ELF-1 (cell line): ENCODE measurements around the gene PRRX1.

Experiments used
- DNase-seq: peaks from one replicate; pipeline ENCODE4 v3.0.0-alpha.2; 2016; ENCODE audit warnings: low read depth, low spot score

PRRX1 gene

DNA sequence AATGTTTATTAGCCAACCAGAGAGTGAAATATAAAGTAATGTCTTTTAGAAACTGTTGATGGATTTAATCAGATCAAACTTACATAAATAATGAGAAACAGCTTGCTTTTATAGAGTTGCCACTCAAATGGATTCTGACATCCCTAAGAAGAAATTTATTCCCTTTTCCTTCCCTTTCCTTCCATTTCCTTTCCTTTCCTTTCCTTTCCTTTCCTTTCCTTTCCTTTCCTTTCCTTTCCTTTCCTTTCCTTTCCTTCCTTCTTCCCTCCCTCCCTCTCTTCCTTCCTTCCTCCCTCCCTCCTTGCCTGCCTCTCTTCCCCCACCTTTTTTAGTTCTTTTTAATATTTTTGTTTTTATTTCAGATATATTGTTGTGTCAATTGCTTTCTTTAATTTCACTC lies 27.3 kb downstream of the PRRX1 start:
- DNase-seq = no peak

DNA sequence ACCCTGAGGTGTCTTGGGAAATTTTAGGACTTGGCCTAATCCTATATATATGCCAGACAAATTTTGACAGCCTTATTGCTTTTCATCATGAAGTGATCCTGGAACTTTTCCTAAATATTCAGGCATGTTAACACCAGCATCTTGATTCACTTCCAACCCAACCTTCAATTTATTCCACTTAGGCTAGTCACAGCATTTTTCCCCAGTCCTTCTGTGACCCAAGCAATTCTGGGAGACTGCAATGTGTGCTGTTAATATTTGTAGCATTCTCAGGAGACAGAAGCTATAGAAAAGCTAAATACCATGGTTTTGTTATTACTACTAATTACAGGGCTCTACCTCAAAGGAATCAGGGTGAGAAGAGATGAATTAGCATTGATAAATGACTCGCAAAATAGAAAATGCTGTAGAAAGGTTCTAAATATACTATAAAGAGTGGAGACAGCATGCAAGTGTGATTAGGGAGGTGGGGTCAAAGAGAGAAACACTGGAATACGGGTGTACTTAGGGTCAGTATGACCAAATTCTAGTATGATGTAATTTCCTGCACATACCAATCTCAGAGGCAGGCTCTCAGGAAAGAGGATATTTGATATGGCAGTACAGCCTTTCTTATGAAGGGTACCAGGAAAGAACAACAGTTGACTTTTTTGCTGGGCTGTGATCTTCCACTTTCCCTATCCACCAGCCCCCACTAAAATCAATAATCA lies 29.1 kb downstream of the PRRX1 start:
- DNase-seq = no peak

DNA sequence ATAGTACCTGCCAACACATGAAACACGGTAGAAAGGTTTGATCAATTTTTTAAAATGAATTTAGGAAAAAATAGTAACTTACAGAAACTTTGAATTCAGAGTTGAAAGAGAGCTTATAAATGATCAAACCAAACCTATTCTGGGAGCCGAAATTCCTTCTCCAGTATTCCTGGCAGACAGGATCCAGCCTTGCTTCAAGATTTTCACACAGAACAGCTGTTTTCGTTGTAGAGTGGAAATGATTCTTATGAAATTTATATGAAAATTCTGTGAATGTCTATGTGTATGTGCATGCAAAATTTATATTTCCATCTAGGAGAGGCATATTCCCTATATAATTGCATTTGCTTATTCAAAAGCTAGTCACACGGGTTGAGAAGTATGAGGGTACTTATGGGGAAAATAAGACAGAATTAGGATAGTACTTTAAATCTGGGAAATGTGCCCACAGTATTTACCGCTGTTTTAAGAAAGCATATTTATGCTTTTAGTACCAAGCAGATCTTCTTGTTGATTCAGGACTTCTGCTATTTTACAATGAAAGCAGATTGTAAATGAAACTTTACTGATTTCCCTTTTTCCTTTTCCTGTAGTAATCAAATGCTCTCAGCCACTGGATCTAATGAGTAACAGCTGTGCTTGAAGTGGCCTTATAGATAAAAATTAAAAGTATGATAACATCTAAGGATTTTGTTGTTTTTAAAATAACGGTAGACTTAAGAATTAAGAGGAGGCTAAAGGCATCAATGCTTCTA lies 30.4 kb downstream of the PRRX1 start:
- DNase-seq = no peak

DNA sequence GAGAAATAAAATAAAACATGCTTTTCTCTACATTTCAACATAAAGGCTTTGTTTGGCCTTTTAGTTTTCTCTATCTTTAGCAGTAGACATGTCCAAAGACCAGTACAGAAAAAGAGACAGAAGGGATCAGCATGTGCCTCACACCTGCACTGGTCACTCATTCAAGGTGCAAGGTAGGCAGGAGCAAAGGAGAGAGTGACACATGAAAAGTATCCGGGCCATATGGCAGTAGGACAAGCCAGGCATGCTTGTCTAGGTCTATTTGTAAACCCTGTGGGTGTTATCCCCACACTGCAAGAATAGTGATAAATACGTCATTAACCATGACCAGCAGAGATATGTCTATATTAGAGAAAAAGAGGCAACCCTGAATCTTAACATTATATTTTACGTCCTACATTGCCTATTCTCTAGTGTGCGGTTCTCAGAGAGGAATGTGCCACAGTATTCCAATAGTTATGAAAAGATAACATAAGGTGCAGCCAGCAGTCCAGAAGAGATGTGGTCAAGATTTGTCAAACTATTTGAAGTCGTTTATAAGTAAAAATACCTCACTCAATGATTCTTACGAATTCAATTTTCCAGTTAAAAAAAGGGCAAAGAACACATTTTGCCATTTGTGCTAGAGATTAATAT lies 32.1 kb downstream of the PRRX1 start:
- DNase-seq = no peak

DNA sequence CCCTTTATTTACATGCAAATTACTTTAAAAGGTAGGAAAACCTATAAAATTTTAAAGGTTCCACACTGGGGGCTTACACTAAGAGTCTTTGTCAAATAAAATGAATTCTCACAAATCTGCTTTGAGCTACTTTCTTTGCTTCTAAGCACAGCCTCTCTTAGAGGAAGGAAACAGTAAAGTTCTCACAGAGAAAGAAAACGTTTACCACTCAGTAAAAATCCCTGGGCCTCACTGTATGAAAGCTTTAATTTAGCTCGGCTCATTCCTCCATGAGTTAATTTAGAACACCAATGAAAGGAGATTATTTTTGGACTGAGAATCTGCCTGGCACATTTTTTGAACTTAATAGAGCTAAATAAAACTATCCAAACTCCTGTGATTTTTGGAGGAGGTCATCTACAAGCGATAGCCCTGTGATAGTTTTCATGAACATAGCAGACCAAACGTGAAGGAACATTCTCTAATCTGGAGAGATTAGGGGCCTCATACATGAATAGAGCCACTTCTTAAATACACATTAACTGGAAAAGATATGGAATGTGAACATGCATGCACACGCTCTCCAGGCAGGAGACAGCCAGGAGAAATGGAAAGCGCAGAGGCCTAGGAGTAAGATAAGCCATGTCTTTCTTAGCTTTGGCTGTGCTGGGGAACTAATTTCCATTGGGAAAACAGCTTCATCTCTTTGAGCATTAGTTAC lies 32.8 kb downstream of the PRRX1 start:
- no peak for DNase-seq

DNA sequence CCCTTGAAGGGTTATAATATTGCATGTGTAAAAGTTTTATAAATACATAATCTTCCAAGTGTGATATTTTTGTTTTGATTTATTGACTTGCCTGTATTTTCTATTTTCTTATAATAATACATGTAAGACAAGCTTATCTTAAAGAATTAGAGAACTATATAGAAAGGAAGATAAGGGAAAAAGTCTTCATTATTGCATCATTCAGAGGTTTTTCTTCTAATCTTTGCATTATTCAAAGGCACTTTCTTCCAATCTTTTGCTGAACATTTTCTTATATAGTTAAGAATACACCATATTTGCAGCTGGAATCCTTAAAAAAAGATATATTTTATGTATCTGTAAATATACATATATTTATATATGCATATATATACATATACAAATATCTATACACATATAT lies 33.4 kb downstream of the PRRX1 start:
- no peak for DNase-seq

DNA sequence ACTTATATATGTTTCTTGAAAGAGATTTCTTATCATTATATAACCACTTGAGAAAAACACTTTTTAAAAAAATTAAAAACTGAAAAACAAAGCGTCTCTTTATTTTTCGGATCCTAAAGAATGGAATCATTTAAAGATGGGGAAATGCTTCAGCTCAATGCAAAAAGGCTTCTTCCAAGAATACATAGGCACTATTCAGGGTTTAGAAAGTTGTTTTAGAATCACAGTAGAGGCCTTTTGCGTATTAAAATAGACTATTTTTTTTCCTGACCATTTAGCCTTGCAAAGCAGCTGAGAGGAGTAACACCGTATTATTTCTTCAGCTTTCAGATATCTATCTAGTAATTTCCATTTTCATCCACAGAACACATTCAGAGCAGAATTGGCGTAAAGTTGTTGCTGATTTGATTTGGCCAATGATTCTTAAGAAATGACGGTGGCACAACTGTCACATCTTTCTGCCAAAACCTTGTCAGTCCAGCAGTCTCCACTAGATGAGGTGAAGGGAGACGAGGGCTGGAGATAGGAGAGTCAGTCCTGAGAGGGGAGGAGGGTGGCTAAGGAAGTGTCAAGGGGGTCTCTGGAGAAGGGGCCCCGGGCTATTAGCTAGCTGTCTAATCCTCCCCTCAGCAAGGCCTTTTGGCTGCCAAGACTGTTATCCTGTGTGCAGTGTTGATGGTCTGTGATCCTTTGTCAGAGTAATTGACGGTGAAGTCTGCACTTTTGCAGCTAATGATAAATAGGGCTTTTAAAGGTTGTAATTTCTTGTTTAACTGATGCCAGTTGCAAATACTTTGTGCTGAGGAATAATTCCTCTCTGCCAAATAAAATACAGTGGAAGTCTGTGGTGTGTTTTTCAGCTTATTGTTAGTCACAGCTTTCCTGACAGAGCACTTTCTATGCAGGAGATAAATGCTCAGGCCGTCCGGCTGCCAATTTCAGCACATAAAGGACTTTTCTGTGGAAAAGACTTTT lies 34.7 kb downstream of the PRRX1 start:
- peak; percentile 53 for DNase-seq

DNA sequence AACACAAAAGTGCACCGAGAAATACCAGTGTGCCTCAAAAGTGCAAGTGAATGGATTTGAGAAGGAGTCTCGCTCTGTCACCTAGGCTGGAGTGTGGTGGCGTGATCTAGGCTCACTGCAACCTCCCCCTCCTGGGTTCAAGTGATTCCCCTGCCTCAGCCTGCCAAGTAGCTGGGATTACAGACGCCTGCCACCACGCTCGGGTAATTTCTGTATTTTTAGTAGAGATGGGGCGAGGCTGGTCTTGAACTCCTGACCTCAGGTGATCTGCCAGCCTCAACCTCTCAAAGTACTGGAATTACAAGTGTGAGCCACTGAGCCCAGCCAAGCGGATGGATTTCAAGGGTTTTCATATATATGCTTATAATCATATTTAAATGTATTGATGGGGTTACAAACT lies 35.8 kb downstream of the PRRX1 start:
- no peak for DNase-seq

DNA sequence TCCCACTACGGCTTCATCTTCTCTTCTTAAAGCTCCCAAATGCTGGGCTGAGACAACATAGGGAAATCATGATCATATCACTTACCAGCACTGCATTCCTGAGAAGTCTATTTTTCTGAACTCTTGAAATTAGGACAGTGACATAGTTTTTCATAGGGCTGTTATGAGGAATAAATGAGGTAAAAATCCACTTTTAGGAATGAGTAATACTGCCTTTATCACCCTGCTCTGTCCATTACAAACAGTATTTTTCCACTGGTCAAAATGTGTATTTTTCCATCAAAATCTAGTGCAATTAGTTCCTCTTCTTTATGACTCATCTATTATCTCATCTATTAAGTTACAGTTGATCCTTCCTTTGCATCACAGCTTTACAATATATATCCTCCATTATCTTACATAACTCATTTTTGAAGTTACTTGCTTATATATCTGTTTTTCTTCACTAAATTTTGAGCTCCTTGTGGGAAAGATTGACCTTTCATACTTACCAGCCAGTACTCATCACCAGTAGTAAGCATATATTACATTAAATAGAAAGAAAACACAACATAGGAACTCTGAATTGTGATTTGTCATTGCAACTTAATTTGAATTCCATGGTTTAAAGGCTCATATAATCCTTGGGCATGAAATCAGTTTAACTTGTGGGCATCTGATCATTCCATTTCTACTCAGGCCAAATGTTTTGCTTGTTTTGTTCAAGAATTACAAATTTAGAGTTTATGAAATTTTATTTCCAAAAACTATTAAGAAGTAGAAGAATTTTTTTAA lies 37.1 kb downstream of the PRRX1 start:
- no peak for DNase-seq

DNA sequence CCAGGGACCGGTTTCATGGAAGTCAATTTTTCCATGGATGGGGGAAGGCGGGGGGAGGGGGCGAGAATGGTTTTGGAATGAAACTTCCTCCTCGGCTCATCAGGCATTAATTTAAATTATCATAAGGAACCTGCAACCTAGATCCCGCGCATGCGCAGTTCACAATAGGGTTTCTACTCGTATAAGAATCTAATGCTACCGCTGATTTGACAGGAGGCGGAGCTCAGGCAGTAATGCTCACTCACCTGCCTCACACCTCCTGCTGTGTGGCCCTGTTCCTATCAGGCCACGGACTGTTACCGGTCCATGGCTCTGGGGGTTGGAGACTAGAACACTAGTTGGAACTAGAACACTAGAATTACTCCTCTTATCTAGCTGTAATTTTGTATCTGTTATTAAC lies 38.0 kb downstream of the PRRX1 start:
- no peak for DNase-seq

DNA sequence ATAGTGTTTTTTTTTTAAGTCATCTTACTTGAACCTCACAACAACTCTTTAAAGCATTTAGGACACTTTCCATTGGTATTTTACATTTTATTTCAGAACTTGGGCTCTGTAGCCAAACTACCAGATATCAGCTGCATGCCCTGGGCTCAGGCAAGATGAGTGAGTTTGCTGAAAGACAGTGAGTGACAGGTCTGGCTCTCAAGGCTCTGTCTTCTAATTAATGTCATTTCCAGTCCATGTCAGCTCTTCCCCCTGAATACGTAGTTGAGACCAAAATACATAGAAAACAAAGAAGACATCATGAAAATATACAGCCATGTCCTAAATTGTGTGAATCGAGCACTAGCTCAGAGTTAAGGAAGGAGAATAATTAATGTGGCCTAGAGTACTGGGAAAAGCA lies 39.7 kb downstream of the PRRX1 start:
- DNase-seq = no peak

DNA sequence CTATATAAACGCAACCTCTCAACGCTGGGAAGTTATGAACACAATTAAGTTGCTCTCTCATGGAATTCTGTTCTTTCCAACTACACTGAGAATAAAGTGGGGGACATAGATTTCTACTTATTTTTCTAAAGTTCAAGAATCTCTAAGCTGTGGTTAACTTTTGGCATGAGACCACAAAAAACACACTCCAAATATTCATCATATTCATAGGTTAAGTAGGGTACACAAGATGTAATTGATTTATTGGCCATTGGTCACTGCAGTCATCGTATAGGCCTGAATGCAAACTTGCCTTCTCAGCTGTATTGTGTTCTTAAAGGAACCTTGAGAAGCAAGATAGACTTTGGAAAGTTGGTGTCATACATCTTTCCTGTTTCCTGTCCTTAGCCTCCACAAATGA lies 40.3 kb downstream of the PRRX1 start:
- DNase-seq = no peak

DNA sequence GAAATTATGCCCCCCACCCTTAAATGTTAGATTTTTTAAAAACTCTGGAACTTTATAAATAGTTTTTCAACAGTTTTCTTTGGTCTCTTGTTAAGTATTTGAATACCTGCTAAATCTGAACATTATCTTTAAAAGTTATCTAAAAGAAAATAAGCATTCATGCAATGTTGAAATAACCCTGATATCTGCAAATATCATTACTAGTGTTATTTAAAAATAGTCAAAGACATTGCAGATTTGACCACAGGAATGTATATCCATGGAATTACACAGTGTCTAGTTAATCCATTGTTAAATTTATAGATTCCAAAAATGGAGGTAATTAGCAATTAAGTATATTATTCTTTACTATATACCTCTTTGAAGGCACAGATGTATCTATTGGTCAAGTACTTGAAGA lies 42.0 kb downstream of the PRRX1 start:
- no peak for DNase-seq

DNA sequence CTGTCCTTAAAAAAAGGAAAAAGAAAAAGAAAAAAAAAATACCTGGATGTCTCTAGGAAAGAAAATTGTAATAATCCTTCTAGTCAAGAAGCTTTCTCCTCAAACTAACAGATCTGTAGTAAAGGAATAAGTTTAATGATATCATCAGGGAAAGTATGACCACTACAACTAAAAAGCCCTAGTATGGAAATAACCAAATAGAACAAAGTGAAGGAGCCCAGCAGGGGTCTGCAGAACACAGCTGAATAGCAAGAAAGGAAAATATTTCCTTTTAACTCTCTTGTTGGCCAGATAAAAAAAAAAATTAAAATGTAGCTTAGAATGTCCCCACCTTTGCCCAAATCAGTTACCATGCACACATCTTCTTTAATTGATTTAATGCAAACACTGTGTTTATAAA lies 43.2 kb downstream of the PRRX1 start:
- DNase-seq = no peak

DNA sequence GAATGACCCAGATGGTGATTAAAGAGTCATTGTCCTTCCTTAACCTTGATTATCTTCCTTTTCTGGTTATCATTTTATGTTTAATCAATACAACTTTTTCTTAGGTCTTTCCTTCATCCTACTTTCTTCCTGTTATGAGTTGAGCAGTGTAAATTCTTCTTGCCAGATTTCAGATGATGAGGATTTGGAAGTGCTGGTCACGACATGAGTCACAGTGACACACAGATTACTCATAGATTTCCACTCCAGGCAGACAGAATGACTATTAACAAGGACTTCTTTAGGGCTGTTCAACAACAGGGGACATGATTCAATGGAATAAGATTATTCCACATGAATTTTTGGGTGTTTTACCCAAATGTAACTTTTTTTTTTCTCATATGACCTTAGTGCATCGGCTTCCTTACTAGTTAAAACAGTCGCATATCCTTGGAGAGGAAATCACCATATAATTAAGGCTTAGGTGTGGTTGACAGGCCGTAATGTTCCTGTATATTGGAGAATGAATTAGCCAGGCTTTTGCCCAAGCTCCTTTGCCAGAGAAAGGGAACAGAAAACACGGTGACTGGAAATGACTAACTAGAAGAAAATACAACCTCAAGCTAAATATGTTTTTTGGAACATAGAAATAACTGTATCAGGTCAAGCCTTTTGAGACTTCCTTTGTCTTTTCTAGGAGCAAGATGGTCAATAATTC lies 44.2 kb downstream of the PRRX1 start:
- no peak for DNase-seq

DNA sequence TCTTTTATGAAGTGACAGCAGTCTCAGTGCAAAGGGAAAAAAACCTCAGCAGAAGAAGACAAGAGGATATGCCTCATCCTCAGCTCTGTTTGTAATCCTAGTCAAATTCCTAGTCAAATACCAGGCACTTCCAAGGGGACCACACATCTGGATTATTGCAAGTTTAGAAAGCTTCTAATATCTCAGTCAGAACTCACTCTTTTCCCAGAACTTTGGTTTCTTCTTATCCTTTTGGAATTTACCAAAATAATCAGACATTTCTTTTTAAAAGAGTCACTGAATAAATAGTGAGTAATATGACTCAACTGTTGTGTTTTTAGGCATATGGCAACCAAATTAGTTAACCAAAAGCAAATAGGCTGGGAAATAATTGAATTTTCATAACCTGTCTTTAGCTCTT lies 47.8 kb downstream of the PRRX1 start:
- DNase-seq = no peak

DNA sequence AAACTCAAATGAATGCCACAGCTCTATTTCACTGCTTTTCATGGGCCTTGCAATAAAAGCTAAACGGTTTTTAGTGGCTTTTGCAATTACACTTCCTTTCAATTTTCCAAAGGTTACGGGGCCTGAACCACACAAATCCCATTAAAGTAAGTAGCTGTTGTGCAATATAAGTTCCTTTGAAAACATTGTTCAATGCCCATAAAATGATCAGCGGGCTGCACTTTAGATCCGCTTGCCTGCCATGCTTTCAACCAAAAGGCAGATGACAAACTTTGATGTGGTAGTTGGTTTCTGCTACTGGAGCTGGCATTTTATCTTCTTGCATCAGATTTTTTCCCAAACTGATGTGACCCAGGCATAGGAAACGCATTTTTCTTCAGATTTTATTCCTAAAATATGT lies 50.2 kb downstream of the PRRX1 start:
- DNase-seq = no peak

DNA sequence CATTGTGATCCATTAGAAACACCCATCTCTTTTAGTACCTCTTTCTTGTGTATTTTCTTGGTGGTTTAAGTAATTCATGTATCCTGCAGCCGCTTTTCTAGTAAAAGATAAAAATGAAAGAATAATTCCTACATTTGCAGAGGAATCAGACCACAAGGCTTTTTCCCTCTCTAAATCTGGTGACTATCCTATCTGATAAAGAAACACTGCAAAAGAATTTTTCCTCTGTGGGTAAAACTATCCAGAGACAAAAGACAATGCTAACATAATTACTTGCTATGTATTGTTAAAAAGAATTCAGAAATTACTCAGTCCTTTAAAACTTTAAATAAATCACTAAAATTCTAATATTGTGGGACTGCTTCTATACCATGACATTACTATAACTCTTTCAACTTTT lies 51.0 kb downstream of the PRRX1 start:
- no peak for DNase-seq

DNA sequence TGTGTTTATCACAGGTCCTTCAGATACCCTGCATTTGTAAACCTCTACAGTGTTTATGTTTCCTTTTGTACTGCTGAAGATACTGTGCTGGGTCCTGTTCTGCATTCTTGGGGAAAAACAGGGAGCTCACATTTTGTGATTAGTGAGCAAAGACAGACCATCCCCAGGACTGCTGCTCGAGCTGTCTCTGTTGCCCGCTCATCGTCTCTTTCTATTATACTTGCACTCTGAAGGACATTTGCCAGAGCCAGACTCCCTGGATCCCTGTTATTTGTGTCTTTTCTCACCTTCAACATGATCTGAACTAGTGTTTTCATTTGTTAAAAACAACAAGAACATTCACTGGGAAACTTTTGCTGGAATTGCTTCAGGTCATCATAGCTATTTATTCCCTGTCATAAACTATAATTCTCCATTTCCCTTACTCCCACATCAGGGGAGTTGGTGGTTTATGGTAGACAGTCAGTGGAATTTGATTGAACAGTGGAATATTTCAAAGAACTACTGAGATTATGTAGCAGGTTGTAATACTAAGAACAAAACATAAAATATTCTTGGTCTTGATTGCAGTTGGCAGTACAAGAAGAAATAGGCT lies 53.0 kb downstream of the PRRX1 start:
- peak; percentile 11 for DNase-seq
